HepG2 (cell line): Measurements from ENCODE around the gene MTMR4. TPM values are rescaled to one million over a fixed set of nuclear protein-coding genes. Genes with fewer than 3 reads are reported as not detected.

Experiments used
- ATF6 ChIP-seq: sonication (generic); formaldehyde crosslinking; conservative IDR thresholded peaks from 2 replicates; pipeline ENCODE4 v1.4.0; 2020; ENCODE audit warnings: missing genetic modification reagents
- DMAP1 ChIP-seq: IDR thresholded peaks from 2 replicates; pipeline ENCODE4 v1.6.1; 2016
- FIP1L1 ChIP-seq: fragments of 200-400 bp; formaldehyde crosslinking; IDR thresholded peaks from 2 replicates; pipeline ENCODE4 v1.6.1; 2018; ENCODE audit warnings: low read depth, mild to moderate bottlenecking, low read length, moderate library complexity, borderline replicate concordance; ENCODE audit not compliant: insufficient read depth
- HOXD1 ChIP-seq: sonication (generic); formaldehyde crosslinking; IDR thresholded peaks from 2 replicates; pipeline ENCODE4 v1.5.0; 2020; ENCODE audit warnings: missing genetic modification reagents
- IRF9 ChIP-seq: sonication (generic); formaldehyde crosslinking; IDR thresholded peaks from 2 replicates; pipeline ENCODE4 v1.8.0; 2022; ENCODE audit warnings: missing genetic modification reagents, mild to moderate bottlenecking, borderline replicate concordance
- MEIS1 ChIP-seq: sonication (generic); formaldehyde crosslinking; IDR thresholded peaks from 2 replicates; pipeline ENCODE4 v1.9.0; 2021; ENCODE audit warnings: mild to moderate bottlenecking, missing genetic modification reagents, moderate library complexity, borderline replicate concordance
- NFE2L2 ChIP-seq: fragments of 150-350 bp; IDR thresholded peaks from 2 replicates; pipeline ENCODE4 v1.6.1; 2014; ENCODE audit warnings: low read length
- NFYC ChIP-seq: IDR thresholded peaks from 2 replicates; pipeline ENCODE4 v1.6.1; 2016; ENCODE audit warnings: missing genetic modification reagents, missing compliant biosample characterization
- RARG ChIP-seq: sonication (generic); formaldehyde crosslinking; IDR thresholded peaks from 2 replicates; pipeline ENCODE4 v1.4.0; 2020; ENCODE audit warnings: low read depth, mild to moderate bottlenecking, missing genetic modification reagents
- REPIN1 ChIP-seq: sonication (generic); formaldehyde crosslinking; IDR thresholded peaks from 2 replicates; pipeline ENCODE4 v1.8.0; 2022; ENCODE audit warnings: missing genetic modification reagents, low read depth, mild to moderate bottlenecking, borderline replicate concordance
- SMAD9 ChIP-seq: sonication (generic); formaldehyde crosslinking; IDR thresholded peaks from 2 replicates; pipeline ENCODE4 v1.5.1; 2020; ENCODE audit warnings: mild to moderate bottlenecking, missing genetic modification reagents
- TGIF2 ChIP-seq: IDR thresholded peaks from 2 replicates; pipeline ENCODE4 v1.6.1; 2016; ENCODE audit warnings: control low read depth, missing compliant biosample characterization
- ZBED4 ChIP-seq: sonication (generic); formaldehyde crosslinking; IDR thresholded peaks from 2 replicates; pipeline ENCODE4 v1.4.0; 2020; ENCODE audit warnings: missing genetic modification reagents, borderline replicate concordance
- ZBTB20 ChIP-seq: sonication (generic); formaldehyde crosslinking; IDR thresholded peaks from 2 replicates; pipeline ENCODE4 v1.8.1; 2023; ENCODE audit warnings: missing genetic modification reagents, low read depth, mild to moderate bottlenecking, borderline replicate concordance
- ZC3H13 ChIP-seq: sonication (generic); formaldehyde crosslinking; IDR thresholded peaks from 2 replicates; pipeline ENCODE4 v1.8.1; 2023; ENCODE audit warnings: mild to moderate bottlenecking, missing genetic modification reagents, moderate library complexity
- ZNF180 ChIP-seq: sonication (generic); formaldehyde crosslinking; IDR thresholded peaks from 2 replicates; pipeline ENCODE4 v1.4.0; 2020; ENCODE audit warnings: low read depth, missing genetic modification reagents, borderline replicate concordance
- ZNF20 ChIP-seq: sonication (generic); formaldehyde crosslinking; IDR thresholded peaks from 2 replicates; pipeline ENCODE4 v1.4.0; 2020; ENCODE audit warnings: mild to moderate bottlenecking, moderate library complexity, missing genetic modification reagents
- ZNF335 ChIP-seq: sonication (generic); formaldehyde crosslinking; IDR thresholded peaks from 2 replicates; pipeline ENCODE4 v1.4.0; 2020; ENCODE audit warnings: missing genetic modification reagents
- ZNF337 ChIP-seq: sonication (generic); formaldehyde crosslinking; IDR thresholded peaks from 2 replicates; pipeline ENCODE4 v1.5.1; 2020; ENCODE audit warnings: missing genetic modification reagents, low read depth, mild to moderate bottlenecking, borderline replicate concordance
- ZNF362 ChIP-seq: sonication (generic); formaldehyde crosslinking; IDR thresholded peaks from 2 replicates; pipeline ENCODE4 v1.4.0; 2020; ENCODE audit warnings: missing genetic modification reagents, mild to moderate bottlenecking, borderline replicate concordance
- ZNF468 ChIP-seq: sonication (generic); formaldehyde crosslinking; IDR thresholded peaks from 2 replicates; pipeline ENCODE4 v1.8.0; 2022; ENCODE audit warnings: mild to moderate bottlenecking, moderate library complexity, missing genetic modification reagents
- ZNF792 ChIP-seq: IDR thresholded peaks from 2 replicates; pipeline ENCODE4 v1.6.1; 2016
- ZSCAN20 ChIP-seq: sonication (generic); formaldehyde crosslinking; IDR thresholded peaks from 2 replicates; pipeline ENCODE4 v1.4.0; 2020; ENCODE audit warnings: missing genetic modification reagents, mild to moderate bottlenecking, borderline replicate concordance
- polyA plus RNA-seq, 8 experiments: library from polyadenylated mRNA; depleted of rRNA in 3 of 8; stranded (reverse) in 7 of 8; unstranded in 1 of 8; fragments of >200 nt; fragmentation: Illumina TruSeq in 4 of 8; extraction: Trizol in 4 of 8; gene quantifications; 2 replicates each; pipeline versions ENCODE4 v1.2.1 to v1.2.3, GENCODE V29; 2011 to 2016; ENCODE audit warnings: low read depth in 4 of 8, missing spikeins in 1 of 8, mixed read lengths in 1 of 8; ENCODE audit not compliant: insufficient read depth in 1 of 8
- total RNA-seq, 5 experiments: library from RNA; depleted of rRNA; stranded (reverse); fragments of >200 nt; fragmentation: Illumina TruSeq; extraction: Trizol; gene quantifications; 2 replicates each; pipeline ENCODE4 v1.2.3, GENCODE V29; 2016; ENCODE audit warnings: low read depth in 1 of 5

The MTMR4 gene
- total and polyA plus RNA-seq, 2 of the 13 experiments (the other 11 are each of a cell fraction or from before 2014, with no cell fraction given): 62.5 to 65.1 TPM

GRCh38 chr17:58516644-58517377 lies 2.4 kb upstream of the MTMR4 start (continued):
- TF ChIP-seq ATF6 (no peak), ZNF337 (CRISPR knock-in tag) (no peak), REPIN1 (no peak), SMAD9 (CRISPR knock-in tag) (no peak), ZC3H13 (CRISPR knock-in tag) (no peak), NFYC (CRISPR knock-in tag) (no peak), ZBED4 (CRISPR knock-in tag) (no peak), ZNF468 (CRISPR knock-in tag) (no peak), ZNF362 (no peak), ZSCAN20 (no peak), TGIF2 (CRISPR knock-in tag) (no peak), IRF9 (CRISPR knock-in tag) (no peak; the same call in 1 of the 2 replicates), MEIS1 (CRISPR knock-in tag) (no peak; the same call in 1 of the 2 replicates), ZNF335 (CRISPR knock-in tag) (no peak), NFE2L2 (no peak), ZNF20 (CRISPR knock-in tag) (no peak), ZNF180 (CRISPR knock-in tag) (no peak), ZBTB20 (CRISPR knock-in tag) (no peak), RARG (CRISPR knock-in tag) (no peak), FIP1L1 (0 out of 2 replicates have a peak, but pooled peaks have one; percentile 2), HOXD1 (no peak), DMAP1 (CRISPR knock-in tag) (no peak), ZNF792 (CRISPR knock-in tag) (no peak)
